Amniotic epithelial cell (primary cell): ENCODE results near the gene CCDC68.
"Not testable (repeated sequence)": the region's sequence is repeated elsewhere in the genome, so short reads cannot be mapped to it uniquely, and the experiment has no call there.

ENCODE experiments used
- DNase-seq: peaks from one replicate; pipeline ENCODE4 v3.0.0-alpha.2; 2010; ENCODE audit warnings: low read depth

CCDC68 gene

DNA sequence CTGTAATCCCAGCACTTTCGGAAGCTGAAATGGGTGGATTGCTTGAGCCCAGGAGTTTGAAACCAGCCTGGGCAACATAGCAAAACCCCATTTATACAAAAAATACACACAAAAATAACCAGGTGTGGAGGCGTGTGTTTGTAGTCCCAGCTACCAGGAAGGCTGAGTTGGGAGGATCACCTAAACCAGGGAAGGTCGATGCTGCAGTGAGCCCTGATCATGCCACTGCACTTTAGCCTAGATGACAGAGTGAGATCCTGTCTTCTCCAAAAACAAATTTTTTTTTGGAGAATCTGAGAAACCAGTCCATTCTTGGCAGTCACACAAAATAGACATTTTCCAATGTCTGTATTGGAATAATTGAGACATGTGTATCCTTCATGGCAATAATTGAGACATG is 84.2 kb downstream of the CCDC68 start:
- DNase-seq: no peak

DNA sequence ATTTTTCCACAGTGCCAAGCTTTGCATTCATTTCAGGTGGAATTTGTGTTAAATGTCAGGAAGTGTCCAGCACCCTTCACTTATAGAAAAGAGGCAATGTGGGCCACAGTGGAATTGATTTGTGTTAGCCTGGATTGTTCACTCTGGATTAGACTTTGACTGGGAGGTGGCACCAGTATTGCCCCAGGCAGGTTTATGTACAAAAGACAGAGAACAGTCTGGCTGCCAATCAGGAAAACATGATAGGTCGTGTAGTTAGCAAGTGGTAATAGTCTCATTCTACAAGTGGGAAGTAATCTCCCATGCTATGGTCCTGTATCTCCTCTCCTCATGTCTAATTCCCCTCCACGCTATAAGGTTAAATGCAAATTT is 85.4 kb downstream of the CCDC68 start:
- no peak for DNase-seq

DNA sequence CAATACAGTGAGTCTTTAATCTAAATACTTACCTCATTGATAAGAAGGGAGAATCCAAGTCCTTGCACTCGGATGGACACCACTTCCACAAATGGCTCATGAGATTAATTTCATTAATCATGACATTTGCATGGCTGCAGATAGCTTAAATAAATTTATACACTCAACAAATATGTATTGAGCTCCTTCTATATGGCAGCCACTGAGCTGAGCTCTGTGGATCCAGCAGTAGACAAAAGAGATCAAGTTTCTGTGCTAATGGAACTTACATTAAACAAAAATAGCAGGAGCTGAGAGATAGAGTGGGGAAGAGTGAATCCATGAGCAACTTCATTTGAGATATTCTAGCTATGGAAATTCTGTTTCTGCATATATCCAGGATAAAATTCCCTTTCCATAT is 86.6 kb downstream of the CCDC68 start:
- DNase-seq: no peak

DNA sequence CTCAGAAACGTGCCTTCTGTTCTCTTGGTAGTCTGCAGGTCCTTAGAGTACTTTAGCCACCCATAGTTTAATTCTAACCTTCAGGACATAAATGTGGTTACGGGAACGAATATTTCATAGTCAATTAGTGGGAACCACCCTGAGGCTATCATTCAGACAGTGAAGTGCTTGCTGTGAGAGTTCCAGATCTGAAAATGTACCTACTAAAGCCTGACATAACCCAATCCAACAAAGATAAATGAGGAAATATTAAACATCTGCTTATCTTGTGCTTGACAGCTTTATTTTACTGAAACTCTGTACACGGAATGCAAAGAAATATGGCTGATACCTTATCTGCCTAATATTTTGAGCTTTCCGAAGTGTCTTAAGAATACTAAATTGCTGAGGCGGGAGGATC is 88.0 kb downstream of the CCDC68 start:
- peak; percentile 37 for DNase-seq

DNA sequence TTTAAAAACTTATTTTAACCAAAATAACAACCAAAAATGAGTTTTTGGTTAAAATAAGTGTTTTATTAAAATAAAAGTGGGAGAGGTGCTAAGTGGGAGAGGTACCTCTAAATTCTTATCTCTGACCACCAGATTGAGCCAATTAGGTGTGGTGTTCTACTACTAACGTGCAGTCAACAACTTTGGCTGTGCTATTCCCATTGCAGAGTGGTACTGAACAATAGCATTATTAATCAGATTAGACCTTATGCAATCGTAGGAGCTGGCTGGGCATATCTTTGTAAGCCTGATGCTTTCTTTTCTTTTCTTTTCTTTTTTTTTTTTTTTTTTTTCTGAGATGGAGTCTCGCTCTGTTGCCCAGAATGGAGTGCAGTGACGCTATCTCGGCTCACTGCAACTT is 92.1 kb downstream of the CCDC68 start:
- DNase-seq: no peak

DNA sequence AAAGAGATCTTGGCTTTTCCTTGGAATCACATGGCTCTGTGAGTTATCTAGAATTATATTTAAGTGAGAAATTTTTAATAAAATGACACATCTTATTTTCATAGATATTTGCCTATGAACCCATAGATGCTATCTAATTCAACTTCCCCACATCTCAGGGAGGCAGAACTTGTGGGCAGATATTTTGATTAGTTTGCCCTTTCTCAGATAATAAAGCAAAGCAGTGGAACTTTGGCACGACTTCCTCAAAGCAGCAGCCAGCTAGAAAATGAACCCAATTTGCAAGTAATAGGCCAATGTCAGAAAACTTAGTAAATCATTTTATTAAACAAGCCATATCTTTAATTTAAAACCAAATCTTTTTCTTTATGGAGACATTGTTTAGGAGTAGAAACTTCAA is 98.3 kb downstream of the CCDC68 start:
- no peak for DNase-seq

DNA sequence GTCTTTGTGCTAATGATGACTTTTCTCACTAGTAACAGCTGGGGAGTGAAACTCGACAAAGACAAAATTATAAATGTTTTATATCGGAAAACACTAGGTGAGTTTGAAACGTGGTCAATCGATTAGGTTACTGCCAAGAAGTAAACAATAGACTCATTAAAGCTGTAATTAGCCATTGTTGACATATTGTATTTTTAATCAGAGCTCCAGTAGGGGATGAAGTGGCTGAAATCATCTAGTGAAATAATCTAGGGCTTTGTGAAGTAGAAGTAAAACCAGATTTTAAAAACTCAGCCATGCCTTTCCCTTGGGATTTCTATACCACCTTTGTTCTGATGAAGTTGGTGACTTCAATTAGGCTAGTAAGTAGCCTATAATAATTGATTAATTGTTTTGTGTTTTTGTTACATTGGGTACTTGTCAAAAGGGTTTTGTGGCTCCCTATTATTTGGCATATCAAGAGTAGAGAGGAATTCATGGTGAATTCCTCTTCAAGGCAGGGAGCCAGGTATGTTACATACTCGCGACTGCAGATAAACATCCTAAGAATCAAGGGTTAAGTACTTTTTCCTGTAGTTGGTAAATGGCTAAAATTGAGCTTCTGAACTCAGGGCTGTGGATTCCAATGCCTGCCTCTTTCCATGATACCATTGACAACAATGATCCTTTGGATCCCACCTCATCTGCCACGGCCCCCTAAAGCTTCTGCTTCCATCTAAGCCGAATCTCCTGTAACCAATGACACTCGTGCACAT is 99.4 kb downstream of the CCDC68 start:
- no peak for DNase-seq

DNA sequence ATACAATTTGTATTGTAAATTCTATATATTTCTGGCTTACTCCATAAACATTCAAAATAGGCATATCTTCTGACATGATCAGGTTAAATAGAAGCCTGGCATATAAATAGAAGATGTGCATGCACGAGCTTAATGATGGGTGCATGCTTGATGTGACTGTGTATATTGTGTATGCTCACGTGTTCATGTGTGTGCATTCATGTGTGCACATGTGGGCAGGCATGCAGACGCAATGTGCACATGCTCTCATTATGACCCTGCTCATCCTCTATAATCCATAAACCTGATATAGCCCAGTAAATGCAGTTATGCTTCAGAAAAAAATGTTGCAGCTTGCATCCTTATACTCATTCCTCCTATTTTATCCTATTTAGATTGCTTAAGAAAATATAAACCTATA is 101.8 kb downstream of the CCDC68 start:
- DNase-seq: no peak

DNA sequence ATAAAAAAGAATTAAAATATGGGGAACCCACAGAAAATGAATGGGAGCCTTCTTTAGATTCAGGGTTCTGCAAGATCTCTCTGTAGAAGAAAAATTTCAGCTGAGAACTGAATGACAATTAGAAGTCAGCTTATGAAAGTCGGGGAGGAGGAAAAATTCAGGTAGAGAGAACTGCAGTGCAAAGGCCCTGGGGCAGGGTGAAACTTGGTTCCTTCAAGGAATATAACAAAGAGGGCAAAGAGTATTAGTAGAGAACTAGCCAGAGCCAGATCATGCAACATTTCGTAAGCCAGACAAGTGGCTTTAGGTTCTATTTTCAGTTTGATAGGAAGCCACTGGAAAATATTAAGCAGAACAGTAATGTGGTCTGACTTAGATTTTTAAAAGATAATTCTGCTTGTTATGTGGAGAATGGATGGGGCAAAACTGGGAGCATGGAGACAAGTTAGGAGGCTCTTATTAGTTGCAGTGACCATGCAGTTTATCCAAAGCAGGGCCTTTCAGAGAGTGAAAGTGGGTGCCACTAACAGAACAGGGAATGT is 103.1 kb downstream of the CCDC68 start:
- DNase-seq: no peak

DNA sequence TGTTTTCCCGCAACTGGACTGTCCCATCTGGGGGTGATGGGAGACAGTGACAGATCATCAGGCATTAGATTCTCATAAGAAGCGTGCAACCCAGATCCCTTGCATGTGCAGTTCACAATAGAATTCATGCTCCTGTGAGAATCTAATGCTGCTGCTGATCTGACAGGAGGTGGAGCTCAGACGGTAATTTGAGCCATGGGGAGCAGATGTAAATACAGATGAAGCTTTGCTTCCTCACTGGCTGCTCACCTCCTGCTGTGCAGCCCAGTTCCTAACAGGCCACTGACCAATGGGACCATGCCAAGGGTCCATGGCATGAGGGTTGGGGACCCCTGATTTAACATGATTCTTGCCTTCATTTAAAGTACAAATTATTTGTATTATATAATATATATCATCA is 104.2 kb downstream of the CCDC68 start:
- DNase-seq: not testable (repeated sequence)

DNA sequence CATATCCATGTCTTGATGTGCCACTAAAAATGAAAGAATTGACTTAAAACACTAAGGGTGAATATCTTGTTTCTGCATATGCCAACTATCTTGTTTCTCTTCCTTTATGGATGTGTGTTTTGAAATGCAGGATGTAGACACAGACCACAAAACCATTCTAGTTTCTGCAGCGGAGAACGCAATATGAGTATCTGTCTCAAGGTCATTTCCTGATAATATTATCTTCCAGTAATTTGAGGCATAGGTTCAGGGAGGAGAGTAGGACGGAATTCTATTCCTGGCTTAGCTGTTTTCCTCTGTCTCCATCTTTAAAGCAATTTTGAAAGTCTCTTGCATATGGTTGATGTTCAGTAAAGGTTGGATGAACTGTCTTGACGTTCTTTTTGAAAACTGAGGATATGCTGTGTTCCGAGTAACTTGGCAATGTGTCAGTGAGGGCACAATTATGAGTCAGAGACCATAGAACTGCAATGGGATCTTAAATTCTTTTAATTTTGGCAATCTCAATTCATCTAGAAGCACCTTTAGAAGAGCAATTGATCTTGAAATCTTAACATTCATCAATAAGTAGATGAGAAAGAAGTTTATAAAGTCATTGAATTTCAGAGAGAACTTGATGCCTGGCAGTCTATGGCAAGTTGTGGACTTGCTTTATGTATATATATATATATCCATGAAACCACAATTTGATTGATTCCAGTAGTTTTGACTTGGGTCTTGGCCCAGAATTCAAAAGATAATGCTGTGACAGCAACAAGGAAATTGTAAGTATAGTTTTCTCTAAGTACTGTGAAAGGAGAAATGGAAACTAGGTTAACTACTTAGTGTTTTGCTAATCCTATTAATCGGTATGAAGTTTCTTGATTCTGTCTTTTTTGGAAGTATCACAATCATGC is 106.2 kb downstream of the CCDC68 start:
- peak; percentile 94 for DNase-seq
